Measurements from ENCODE around the gene ACMSD. TPM values are rescaled to one million over a fixed set of nuclear protein-coding genes. Genes with fewer than 3 reads are reported as not detected.

ACMSD gene
- total and polyA plus RNA-seq, 3 experiments from 2014 or later: not detected

Other genes starting within 250 kb of the ACMSD start
- gene TMEM163, start 119.6 kb upstream of the ACMSD start, total RNA-seq: not detected
- gene TMEM163, start 119.6 kb upstream of the ACMSD start, polyA plus RNA-seq: 0.45 TPM
- gene CCNT2, start 80.2 kb downstream of the ACMSD start, total RNA-seq: 10 to 100 TPM; 35.1 to 36.8 TPM
- gene CCNT2, start 80.2 kb downstream of the ACMSD start, polyA plus RNA-seq: 15.5 TPM
- not detected for gene MAP3K19, start 208.8 kb downstream of the ACMSD start, total RNA-seq
- gene MAP3K19, start 208.8 kb downstream of the ACMSD start, polyA plus RNA-seq: not detected
- 10 to 100 TPM; 22.8 to 23.6 TPM for gene RAB3GAP1, start 213.7 kb downstream of the ACMSD start, total RNA-seq
- gene RAB3GAP1, start 213.7 kb downstream of the ACMSD start, polyA plus RNA-seq: 12.8 TPM

Measured in CD8-positive, alpha-beta memory T cell (primary cell).